ENCODE measurements around the gene RRP36. TPM values are rescaled to one million over a fixed set of nuclear protein-coding genes. Genes with fewer than 3 reads are reported as not detected.

The RRP36 gene
- total RNA-seq, 1 experiment from 2014 or later: 133 TPM

- Histone ChIP-seq H3K27me3 (ENCODE audit: low read length) (no peaks in the 10 kb centered on the region), H2AFZ (ENCODE audit: low read length) (no peak overlapping the region), H3K79me2 (ENCODE audit: low read length) (no peaks in the 10 kb centered on the region), H3K9ac (ENCODE audit: low read length) (no peak overlapping the region), H3K9me2 (replicated peaks; ENCODE audit: low read length) (no peaks in the 10 kb centered on the region), H3K4me3 (ENCODE audit: low read length) (no peak overlapping the region), H3K9me3 (ENCODE audit: low read length) (no peaks in the 10 kb centered on the region), H3F3A (ENCODE audit: low read length, unreplicated experiment) (no peaks in the 10 kb centered on the region), H3K36me3 (ENCODE audit: low read depth, low read length) (0 out of 2 replicates have a peak, but pooled peaks cover 5% of the 10 kb centered on the region), H4K20me1 (ENCODE audit: low read length) (no peaks in the 10 kb centered on the region), H3K27ac (ENCODE audit: low read length) (no peak overlapping the region), H3K4me2 (ENCODE audit: low read length) (no peak overlapping the region), H3K4me1 (ENCODE audit: insufficient read depth, low read length) (no peaks in the 10 kb centered on the region)
- BruUV-seq (replicated peaks): no TSS peak
- POLR2A ChIA-PET (ENCODE audit: unreplicated experiment): no interaction called here
- intact Hi-C loops (cut with micrococcal nuclease): no loop called here
- TF ChIP-seq EZH2 (IDR thresholded peaks at IDR 0.05; ENCODE audit: low read length, unreplicated experiment) (no peak), EZH2phosphoT487 (IDR thresholded peaks at IDR 0.05; ENCODE audit: borderline replicate concordance, low read length) (no peak)
- TF ChIP-seq, protein P1, sequence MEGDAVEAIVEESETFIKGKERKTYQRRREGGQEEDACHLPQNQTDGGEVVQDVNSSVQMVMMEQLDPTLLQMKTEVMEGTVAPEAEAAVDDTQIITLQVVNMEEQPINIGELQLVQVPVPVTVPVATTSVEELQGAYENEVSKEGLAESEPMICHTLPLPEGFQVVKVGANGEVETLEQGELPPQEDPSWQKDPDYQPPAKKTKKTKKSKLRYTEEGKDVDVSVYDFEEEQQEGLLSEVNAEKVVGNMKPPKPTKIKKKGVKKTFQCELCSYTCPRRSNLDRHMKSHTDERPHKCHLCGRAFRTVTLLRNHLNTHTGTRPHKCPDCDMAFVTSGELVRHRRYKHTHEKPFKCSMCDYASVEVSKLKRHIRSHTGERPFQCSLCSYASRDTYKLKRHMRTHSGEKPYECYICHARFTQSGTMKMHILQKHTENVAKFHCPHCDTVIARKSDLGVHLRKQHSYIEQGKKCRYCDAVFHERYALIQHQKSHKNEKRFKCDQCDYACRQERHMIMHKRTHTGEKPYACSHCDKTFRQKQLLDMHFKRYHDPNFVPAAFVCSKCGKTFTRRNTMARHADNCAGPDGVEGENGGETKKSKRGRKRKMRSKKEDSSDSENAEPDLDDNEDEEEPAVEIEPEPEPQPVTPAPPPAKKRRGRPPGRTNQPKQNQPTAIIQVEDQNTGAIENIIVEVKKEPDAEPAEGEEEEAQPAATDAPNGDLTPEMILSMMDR (conservative IDR thresholded peaks at IDR 0.05; ENCODE audit: low read depth, low read length): no peak
- CTCF ChIA-PET: no interaction called here
- ATAC-seq (no peak), DNase-seq (no peak)
Measured at GRCh38 chr6:43035495-43036194, 14.2 kb downstream of the RRP36 start.

DNA sequence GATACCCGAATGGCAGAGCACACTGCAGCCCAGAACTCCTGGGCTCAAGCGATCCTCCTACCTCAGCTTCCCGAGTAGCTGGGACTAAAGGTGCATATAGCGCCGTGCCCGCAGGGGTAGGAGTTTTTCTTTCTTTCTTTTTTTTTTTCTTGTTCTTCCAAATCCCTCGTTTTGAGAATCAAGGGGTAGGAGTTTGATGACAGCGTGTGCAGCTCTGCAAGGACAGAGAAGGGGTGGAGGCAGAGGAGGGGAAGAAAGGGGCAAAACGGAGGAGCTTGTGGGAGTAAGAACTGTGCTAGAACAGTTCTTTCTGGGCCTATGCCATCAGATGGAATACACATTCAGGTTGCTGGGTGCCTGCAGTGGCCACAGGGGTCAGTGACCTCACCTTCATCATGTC is 15.3 kb downstream of the RRP36 start:
- CTCF ChIA-PET: no interaction called here
- H3K9me3 ChIP-seq (ENCODE audit: low read length): no peaks in the 10 kb centered on the region
- POLR2A ChIA-PET (ENCODE audit: unreplicated experiment): interaction anchor here (0.5 to 0.7 kb wide), 2 partner anchors 58 to 132 kb away, joined by 3 to 8 read pairs; partner anchors contain the start of gene PEX6
- DNase-seq (no peak), ATAC-seq (no peak)
- peaks cover 8% of the 10 kb centered on the region; the same call in 1 of the 2 replicates for H3K36me3 ChIP-seq (ENCODE audit: low read depth, low read length)
- no peaks in the 10 kb centered on the region for H3F3A ChIP-seq (ENCODE audit: low read length, unreplicated experiment)
- H3K9ac ChIP-seq (ENCODE audit: low read length): no peak overlapping the region
- TF ChIP-seq EZH2 (IDR thresholded peaks at IDR 0.05; ENCODE audit: low read length, unreplicated experiment): no peak
- TF ChIP-seq, protein P1 (conservative IDR thresholded peaks at IDR 0.05; ENCODE audit: low read depth, low read length): no peak
- no peak for TF ChIP-seq EZH2phosphoT487 (IDR thresholded peaks at IDR 0.05; ENCODE audit: borderline replicate concordance, low read length)
- no peaks in the 10 kb centered on the region for H3K79me2 ChIP-seq (ENCODE audit: low read length)
- H2AFZ ChIP-seq (ENCODE audit: low read length): no peak overlapping the region
- no peak overlapping the region for H3K27ac ChIP-seq (ENCODE audit: low read length)
- no peaks in the 10 kb centered on the region for H3K9me2 ChIP-seq (replicated peaks; ENCODE audit: low read length)
- H3K27me3 ChIP-seq (ENCODE audit: low read length): no peaks in the 10 kb centered on the region
- BruUV-seq (replicated peaks): no TSS peak
- H4K20me1 ChIP-seq (ENCODE audit: low read length): no peaks in the 10 kb centered on the region
- H3K4me1 ChIP-seq (ENCODE audit: insufficient read depth, low read length): no peaks in the 10 kb centered on the region
- H3K4me2 ChIP-seq (ENCODE audit: low read length): no peak overlapping the region
- H3K4me3 ChIP-seq (ENCODE audit: low read length): no peak overlapping the region
- intact Hi-C loops (cut with micrococcal nuclease): no loop called here

- POLR2A ChIA-PET (ENCODE audit: unreplicated experiment): no interaction called here
- no peaks in the 10 kb centered on the region for H3K79me2 ChIP-seq (ENCODE audit: low read length)
- TF ChIP-seq EZH2phosphoT487 (IDR thresholded peaks at IDR 0.05; ENCODE audit: borderline replicate concordance, low read length) (no peak), EZH2 (IDR thresholded peaks at IDR 0.05; ENCODE audit: low read length, unreplicated experiment) (no peak)
- TF ChIP-seq, protein P1 (conservative IDR thresholded peaks at IDR 0.05; ENCODE audit: low read depth, low read length): no peak
- no peak overlapping the region for H3K27ac ChIP-seq (ENCODE audit: low read length)
- H3K9me2 ChIP-seq (replicated peaks; ENCODE audit: low read length): no peaks in the 10 kb centered on the region
- H3K9me3 ChIP-seq (ENCODE audit: low read length): no peaks in the 10 kb centered on the region
- no peak overlapping the region for H3K9ac ChIP-seq (ENCODE audit: low read length)
- CTCF ChIA-PET: no interaction called here
- ATAC-seq (no peak), DNase-seq (no peak)
- H4K20me1 ChIP-seq (ENCODE audit: low read length): no peaks in the 10 kb centered on the region
- no peaks in the 10 kb centered on the region for H3K4me1 ChIP-seq (ENCODE audit: insufficient read depth, low read length)
- intact Hi-C loops (cut with micrococcal nuclease): no loop called here
- no peak overlapping the region for H3K4me2 ChIP-seq (ENCODE audit: low read length)
- no peak overlapping the region for H3K4me3 ChIP-seq (ENCODE audit: low read length)
- H3F3A ChIP-seq (ENCODE audit: low read length, unreplicated experiment): no peaks in the 10 kb centered on the region
- BruUV-seq (replicated peaks): no TSS peak
- H2AFZ ChIP-seq (ENCODE audit: low read length): no peak overlapping the region
- H3K27me3 ChIP-seq (ENCODE audit: low read length): no peaks in the 10 kb centered on the region
- H3K36me3 ChIP-seq (ENCODE audit: low read depth, low read length): peaks cover 8% of the 10 kb centered on the region; the same call in 1 of the 2 replicates
Measured at GRCh38 chr6:43037197-43037596, 15.8 kb downstream of the RRP36 start.
